A549 (cell line): ENCODE data around the gene PTPRD.

Source experiments
- CTCF ChIP-seq: fragments of >200 bp; sonication (Bioruptor Twin); formaldehyde crosslinking; IDR thresholded peaks from 3 replicates; pipeline ENCODE4 v1.5.1; 2016
- POLR2A ChIP-seq: IDR thresholded peaks from 2 replicates; pipeline ENCODE4 v1.6.1; 2012; ENCODE audit warnings: mild to moderate bottlenecking, low read length
- RFX5 ChIP-seq: fragments of 450-650 bp; IDR thresholded peaks from 2 replicates; pipeline ENCODE4 v1.7.1; 2014; ENCODE audit warnings: antibody characterized with exemption, mild to moderate bottlenecking, moderate library complexity
- TP53 ChIP-seq: fragments of 250-450 bp; sonication (Bioruptor Pico); IDR thresholded peaks from 2 replicates; pipeline ENCODE4 v1.5.0; 2021; ENCODE audit warnings: mild to moderate bottlenecking, moderate library complexity
- TF ChIP-seq, protein P1 (sequence below): fragments of >200 bp; sonication (Bioruptor Twin); formaldehyde crosslinking; IDR thresholded peaks from 3 replicates; pipeline ENCODE4 v1.6.1; 2016

GRCh38 chr9:9996259-9996658 is 616.5 kb downstream of the PTPRD start:
- TF ChIP-seq RFX5 (no peak), CTCF (no peak), POLR2A (no peak), TP53 (CRISPR knock-in tag) (no peak)
- TF ChIP-seq, protein P1, sequence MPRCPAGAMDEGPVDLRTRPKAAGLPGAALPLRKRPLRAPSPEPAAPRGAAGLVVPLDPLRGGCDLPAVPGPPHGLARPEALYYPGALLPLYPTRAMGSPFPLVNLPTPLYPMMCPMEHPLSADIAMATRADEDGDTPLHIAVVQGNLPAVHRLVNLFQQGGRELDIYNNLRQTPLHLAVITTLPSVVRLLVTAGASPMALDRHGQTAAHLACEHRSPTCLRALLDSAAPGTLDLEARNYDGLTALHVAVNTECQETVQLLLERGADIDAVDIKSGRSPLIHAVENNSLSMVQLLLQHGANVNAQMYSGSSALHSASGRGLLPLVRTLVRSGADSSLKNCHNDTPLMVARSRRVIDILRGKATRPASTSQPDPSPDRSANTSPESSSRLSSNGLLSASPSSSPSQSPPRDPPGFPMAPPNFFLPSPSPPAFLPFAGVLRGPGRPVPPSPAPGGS: no peak
